Prostate gland (tissue), 2 donors: Measurements from ENCODE around the gene GRID2. TPM values are rescaled to one million over a fixed set of nuclear protein-coding genes. Genes with fewer than 3 reads are reported as not detected.

Source experiments
- DNase-seq: peaks from one replicate; pipeline ENCODE4 v3.0.0-alpha.2; 2019; ENCODE audit warnings: low spot score
- H3K27ac ChIP-seq, 2 donors: fragments of 200-600 bp; sonication (generic); 2 replicates each; pipeline ENCODE4 v1.5.1; 2017 to 2019
- H3K27me3 ChIP-seq: fragments of 200-600 bp; sonication (generic); replicated peaks from 2 replicates; pipeline ENCODE4 v1.5.1; 2019; ENCODE audit not compliant: insufficient read depth
- H3K36me3 ChIP-seq, 2 donors: fragments of 200-600 bp; sonication (generic); 1 replicate in 1 of 2; 2 replicates in 1 of 2; pipeline versions ENCODE4 v1.5.1 to v1.8.1; 2017 to 2019
- H3K4me1 ChIP-seq: fragments of 200-600 bp; sonication (generic); replicated peaks from 2 replicates; pipeline ENCODE4 v1.5.1; 2019
- H3K4me3 ChIP-seq, 2 donors: fragments of 200-600 bp; sonication (generic); 2 replicates each; pipeline ENCODE4 v1.5.1; 2017 to 2019
- H3K9me3 ChIP-seq: fragments of 200-600 bp; sonication (generic); 2 replicates; pipeline ENCODE4 v1.5.1; 2017
- CTCF ChIP-seq, 4 experiments: fragments of 200-600 bp in 2 of 4; fragments of 450-650 bp in 2 of 4; sonication (generic) in 2 of 4; IDR thresholded peaks; 1 replicate in 3 of 4; 2 replicates in 1 of 4; pipeline ENCODE4 v1.5.1; 2016 to 2019; ENCODE audit warnings: antibody characterized with exemption in 4 of 4, mild to moderate bottlenecking in 2 of 4, moderate library complexity in 2 of 4
- POLR2A ChIP-seq: fragments of 450-650 bp; IDR thresholded peaks from one replicate; pipeline ENCODE4 v1.6.1; 2016; ENCODE audit warnings: antibody characterized with exemption, mild to moderate bottlenecking
- POLR2AphosphoS5 ChIP-seq: sonication (generic); formaldehyde crosslinking; IDR thresholded peaks from one replicate; pipeline ENCODE4 v1.6.1; 2017; ENCODE audit warnings: antibody characterized with exemption
- WGBS: methylation state at CpG from one replicate; pipeline ENCODE4 v1.1.5; 2018; 5-methylcytosine and 5-hydroxymethylcytosine counted together
- intact Hi-C: fragments of 100-400 bp; cut with DNase I; formaldehyde crosslinking; loops from one replicate; pipeline ENCODE4 v1.14.2; 2022
- total RNA-seq, 2 donors: library from RNA; depleted of rRNA; stranded (reverse); fragments of >200 nt; gene quantifications; one replicate each; pipeline ENCODE4 v1.1.0, GENCODE V29; 2016

GRID2 gene
- total RNA-seq, 2 donors from 2014 or later = 0.09 to 11.0 TPM

- Histone ChIP-seq H3K36me3 (no peaks in the 10 kb centered on the region), H3K4me3 (no peak overlapping the region), H3K27ac (no peak overlapping the region), H3K9me3 (no peaks in the 10 kb centered on the region), H3K27me3 (no peaks in the 10 kb centered on the region), H3K4me1 (no peaks in the 10 kb centered on the region)
- TF ChIP-seq POLR2A = no peak
- no peak for TF ChIP-seq CTCF (IDR thresholded peaks at IDR 0.05)
- TF ChIP-seq POLR2AphosphoS5 = no peak
- intact Hi-C loops = no loop called here
- WGBS = 23% methylated on average over 4 of the region's 4 CpGs
- DNase-seq = no peak
Observed at GRCh38 chr4:92791871-92792440, 488.2 kb downstream of the GRID2 start.

GRCh38 chr4:92809381-92809780, 505.6 kb downstream of the GRID2 start:
- no peak overlapping the region for H3K4me3 ChIP-seq
- no peaks in the 10 kb centered on the region for H3K4me1 ChIP-seq
- no peak for DNase-seq
- 86% methylated on average over 2 of the region's 2 CpGs for WGBS
- intact Hi-C loops = no loop called here
- TF ChIP-seq CTCF (IDR thresholded peaks at IDR 0.05) (no peak), POLR2A (no peak), POLR2AphosphoS5 (no peak)
- no peak overlapping the region for H3K27ac ChIP-seq
- no peaks in the 10 kb centered on the region for H3K36me3 ChIP-seq
- H3K9me3 ChIP-seq = no peaks in the 10 kb centered on the region
- H3K27me3 ChIP-seq = no peaks in the 10 kb centered on the region

- intact Hi-C loops = no loop called here
- Histone ChIP-seq H3K27me3 (no peaks in the 10 kb centered on the region), H3K4me1 (no peaks in the 10 kb centered on the region), H3K9me3 (no peaks in the 10 kb centered on the region), H3K4me3 (no peak overlapping the region), H3K27ac (no peak overlapping the region), H3K36me3 (no peaks in the 10 kb centered on the region)
- 30% methylated on average over 1 of the region's 1 CpG for WGBS
- DNase-seq = no peak
- TF ChIP-seq POLR2A = no peak
- no peak for TF ChIP-seq POLR2AphosphoS5
- TF ChIP-seq CTCF (IDR thresholded peaks at IDR 0.05) = no peak
Observed at GRCh38 chr4:92812652-92813051, 508.9 kb downstream of the GRID2 start.

GRCh38 chr4:92814677-92815076, 510.9 kb downstream of the GRID2 start:
- WGBS = 100% methylated on average over 1 of the region's 1 CpG
- H3K4me3 ChIP-seq = no peak overlapping the region
- H3K27ac ChIP-seq = no peak overlapping the region
- no peak for DNase-seq
- no peak for TF ChIP-seq CTCF (IDR thresholded peaks at IDR 0.05)
- TF ChIP-seq POLR2AphosphoS5 = no peak
- no peak for TF ChIP-seq POLR2A
- H3K36me3 ChIP-seq = no peaks in the 10 kb centered on the region
- H3K27me3 ChIP-seq = no peaks in the 10 kb centered on the region
- intact Hi-C loops = no loop called here
- H3K4me1 ChIP-seq = no peaks in the 10 kb centered on the region
- no peaks in the 10 kb centered on the region for H3K9me3 ChIP-seq

GRCh38 chr4:92825256-92825655, 521.5 kb downstream of the GRID2 start:
- H3K9me3 ChIP-seq = no peaks in the 10 kb centered on the region
- 36% methylated on average over 3 of the region's 3 CpGs for WGBS
- H3K27ac ChIP-seq = no peak overlapping the region
- DNase-seq = no peak
- TF ChIP-seq POLR2A (no peak), POLR2AphosphoS5 (no peak), CTCF (IDR thresholded peaks at IDR 0.05) (no peak)
- no peaks in the 10 kb centered on the region for H3K36me3 ChIP-seq
- H3K4me3 ChIP-seq = no peak overlapping the region
- no peaks in the 10 kb centered on the region for H3K27me3 ChIP-seq
- intact Hi-C loops = no loop called here
- no peaks in the 10 kb centered on the region for H3K4me1 ChIP-seq
